IPS DF 19.7 (cell line): ENCODE results near the gene OXTR.
A peak's percentile ranks its signal among the peaks of the same experiment; 100 is the strongest.
"Not testable (repeated sequence)": the region's sequence is repeated elsewhere in the genome, so short reads cannot be mapped to it uniquely, and the experiment has no call there.

Source experiments
- DNase-seq: peaks from one replicate; pipeline ENCODE4 v3.0.0-alpha.2; 2013; ENCODE audit warnings: low read depth, low spot score

The OXTR gene

GRCh38 chr3:8741581-8742261, 27.7 kb downstream of the OXTR start:
- peak; percentile 64 for DNase-seq

- DNase-seq, result no peak
Observed at GRCh38 chr3:8739757-8740504, 29.5 kb downstream of the OXTR start.

GRCh38 chr3:8738639-8739038, 30.8 kb downstream of the OXTR start:
- no peak for DNase-seq

GRCh38 chr3:8737823-8738222, 31.6 kb downstream of the OXTR start:
- DNase-seq, result no peak

- DNase-seq, result no peak
Observed at GRCh38 chr3:8737301-8737700, 32.1 kb downstream of the OXTR start.

- DNase-seq, result no peak
Observed at GRCh38 chr3:8736436-8736835, 33.0 kb downstream of the OXTR start.

GRCh38 chr3:8734908-8735307, 34.5 kb downstream of the OXTR start:
- no peak for DNase-seq

DNA sequence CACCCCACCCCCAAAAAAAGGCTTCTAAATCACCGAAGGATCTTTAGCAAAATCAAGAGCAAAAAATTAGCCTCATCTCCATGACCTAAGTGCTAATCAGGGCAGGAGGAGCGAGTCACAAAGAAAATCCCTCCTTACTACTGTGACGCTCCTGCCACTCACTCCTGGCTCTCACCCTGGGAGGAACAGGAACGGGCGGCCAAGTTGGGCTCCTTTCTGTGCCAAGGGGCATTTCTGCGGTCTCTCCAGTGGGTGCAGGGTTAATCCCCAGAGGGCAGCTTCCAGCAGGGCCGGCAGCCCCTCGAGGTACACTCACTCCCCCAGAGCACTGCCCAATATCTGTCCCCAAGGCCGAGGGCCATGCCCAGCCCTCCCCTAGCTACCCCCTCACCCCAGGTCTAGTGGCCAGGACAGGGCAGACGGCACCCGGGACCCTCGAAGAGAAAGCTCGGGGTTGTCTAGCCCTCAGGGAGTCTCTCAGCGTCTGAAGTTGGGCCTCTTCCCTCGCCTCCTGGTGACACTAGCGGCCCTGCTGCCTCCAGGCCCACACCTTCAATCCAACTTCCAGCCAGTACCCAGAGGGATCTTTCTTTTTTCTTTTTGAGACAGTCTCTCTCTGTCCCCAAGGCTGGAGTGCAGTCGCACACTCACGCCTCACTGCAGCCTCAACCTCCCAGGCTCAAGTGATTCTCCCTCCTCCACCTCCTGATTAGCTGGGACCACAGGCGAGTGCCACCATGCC, 35.1 kb downstream of the OXTR start:
- no peak for DNase-seq

- no peak for DNase-seq
Observed at GRCh38 chr3:8733332-8734094, 35.9 kb downstream of the OXTR start, which contains the start of gene CAV3. TSS of gene CAV3 (plus strand) at chr3:8733802. CDS start at chr3:8733877, 75 bp downstream.

- no peak for DNase-seq
Observed at GRCh38 chr3:8732413-8732812, 37.0 kb downstream of the OXTR start.

DNA sequence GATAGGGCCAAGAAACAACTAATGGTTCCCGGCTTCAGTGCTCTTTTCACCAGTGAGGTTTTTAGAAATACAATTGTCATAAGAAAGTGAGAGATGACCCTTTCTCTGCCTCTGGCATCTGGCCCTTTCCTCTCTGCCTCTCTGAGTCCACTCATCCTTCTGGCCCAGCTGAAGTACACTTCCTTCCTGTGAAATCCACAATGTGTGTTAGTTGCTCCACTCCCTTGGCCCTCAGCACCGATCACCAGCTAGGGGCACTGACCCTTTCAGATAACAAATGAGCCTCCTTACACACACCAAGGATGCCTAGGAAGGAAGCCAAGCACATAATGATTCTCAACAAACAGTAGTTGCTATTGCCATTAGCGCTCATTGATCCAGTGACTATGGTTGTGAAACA, 38.8 kb downstream of the OXTR start:
- DNase-seq, result no peak

DNA sequence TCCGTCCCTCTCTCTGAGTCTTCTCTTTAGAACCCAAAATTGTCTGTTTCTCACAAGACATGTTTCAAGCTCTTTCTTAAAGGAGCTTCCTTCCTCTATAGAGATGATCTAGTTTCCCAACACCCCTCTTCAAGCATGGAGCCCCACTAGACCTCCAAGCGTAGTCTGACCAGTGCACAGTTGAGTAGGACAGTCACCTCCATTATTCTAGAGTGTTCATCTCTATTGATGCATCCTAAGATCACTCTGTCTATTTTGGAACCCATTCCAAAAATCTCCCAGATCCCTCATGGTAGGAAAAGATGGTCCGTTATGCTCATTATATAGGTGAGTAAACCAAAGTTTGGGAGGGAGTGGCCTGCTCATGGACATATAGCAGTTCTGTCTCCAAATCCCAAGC, 39.9 kb downstream of the OXTR start:
- DNase-seq, result no peak

GRCh38 chr3:8727605-8728512, 41.6 kb downstream of the OXTR start:
- DNase-seq, result no peak

- DNase-seq, result no peak
Observed at GRCh38 chr3:8724108-8724752, 45.2 kb downstream of the OXTR start.

GRCh38 chr3:8723612-8724011, 45.8 kb downstream of the OXTR start:
- no peak for DNase-seq

DNA sequence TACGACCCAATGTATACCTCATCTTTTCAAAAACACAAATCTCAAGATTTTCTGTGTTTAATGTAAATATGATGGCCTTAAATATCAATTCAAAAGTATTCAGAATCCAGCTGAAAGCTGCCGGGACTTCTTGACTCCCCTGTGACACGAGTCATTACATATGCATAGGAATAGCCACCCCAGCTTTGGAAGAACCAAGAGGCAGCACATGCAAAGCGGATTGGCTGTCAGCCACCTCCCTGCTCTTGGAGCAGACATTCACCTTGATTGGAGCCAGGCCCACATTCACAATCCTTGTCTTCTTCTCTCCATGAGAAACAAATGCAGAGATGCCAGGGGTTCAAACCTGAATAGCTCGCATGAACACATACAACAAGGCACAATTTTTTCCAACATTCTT, 46.6 kb downstream of the OXTR start:
- DNase-seq, result no peak

DNA sequence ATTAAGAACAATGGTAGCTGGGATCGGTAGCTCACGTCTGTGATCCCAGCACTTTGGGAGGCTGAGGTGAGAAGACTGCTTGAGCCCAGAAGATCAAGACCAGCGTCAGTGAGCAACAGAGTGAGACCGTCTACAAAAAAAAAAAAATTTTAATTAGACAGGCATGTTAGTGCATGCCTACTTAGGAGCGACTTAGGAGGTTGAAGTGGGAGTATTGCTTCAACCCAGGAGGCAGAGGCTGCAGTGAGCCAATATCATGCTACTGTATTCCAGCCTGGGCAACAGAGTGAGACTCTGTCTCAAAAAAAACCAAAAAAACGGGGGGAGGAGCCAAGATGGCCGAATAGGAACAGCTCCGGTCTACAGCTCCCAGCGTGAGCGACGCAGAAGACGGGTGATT, 53.7 kb downstream of the OXTR start:
- not testable (repeated sequence) for DNase-seq

DNA sequence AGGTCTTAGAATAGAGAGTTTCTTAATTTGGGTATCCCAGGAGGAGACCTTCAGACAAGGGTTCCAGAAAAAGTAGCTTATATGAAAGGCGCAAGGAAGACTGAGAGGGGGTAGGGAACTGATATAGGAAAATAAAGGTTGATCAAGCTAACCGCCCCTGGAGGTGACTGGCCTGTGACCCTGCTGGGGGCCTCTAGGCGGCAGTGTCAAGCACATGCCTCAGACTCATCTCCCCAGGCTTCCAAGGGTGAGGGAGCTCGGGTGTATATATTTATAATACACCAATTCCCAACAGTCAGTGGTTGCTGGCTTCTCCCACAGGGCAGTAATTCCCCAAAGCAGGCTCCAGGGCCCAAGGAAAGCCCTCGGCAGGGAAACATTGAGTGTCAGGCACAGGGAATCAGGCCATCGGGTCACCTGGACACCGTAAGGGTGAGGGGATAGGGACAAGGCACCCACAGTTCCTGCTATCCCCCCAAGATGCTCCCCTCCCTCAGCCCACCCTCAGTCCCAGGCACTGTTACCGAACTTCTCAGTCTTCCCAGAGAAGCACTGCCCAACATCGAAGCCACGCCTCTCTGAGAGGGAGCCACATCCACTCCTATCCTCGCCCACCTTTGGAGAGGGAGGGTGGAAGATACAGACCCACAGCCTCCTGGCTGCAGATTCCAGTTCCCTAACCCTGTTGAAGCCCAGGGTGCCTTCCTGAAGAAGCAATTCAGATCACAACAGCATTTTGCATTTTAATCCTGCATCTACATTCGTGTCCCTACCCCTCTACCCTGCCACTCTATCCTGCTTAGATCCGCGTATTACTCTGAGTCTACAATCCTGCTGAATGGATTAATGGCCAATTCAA, 55.3 kb downstream of the OXTR start:
- DNase-seq, result peak; percentile 86

- DNase-seq, result no peak
Observed at GRCh38 chr3:8712908-8713255, 56.5 kb downstream of the OXTR start.
